H1 (cell line): ENCODE data around the gene DUSP12. TPM values are rescaled to one million over a fixed set of nuclear protein-coding genes. Genes with fewer than 3 reads are reported as not detected.

Source experiments
- BACH1 ChIP-seq: IDR thresholded peaks from 2 replicates; pipeline ENCODE4 v1.6.1; 2012; ENCODE audit warnings: low read length, improper control_type of control experiment
- BRCA1 ChIP-seq: IDR thresholded peaks from 2 replicates; pipeline ENCODE4 v1.6.1; 2012; ENCODE audit warnings: low read depth, low read length, improper control_type of control experiment
- CEBPB ChIP-seq: IDR thresholded peaks from 2 replicates; pipeline ENCODE4 v1.6.1; 2012; ENCODE audit warnings: low read depth, low read length
- CHD1 ChIP-seq: IDR thresholded peaks from 2 replicates; pipeline ENCODE4 v1.6.1; 2012; ENCODE audit warnings: low read depth, low read length, improper control_type of control experiment
- JUN ChIP-seq: IDR thresholded peaks from 2 replicates; pipeline ENCODE4 v1.6.1; 2011; ENCODE audit warnings: low read depth, mild to moderate bottlenecking, improper control_type of control experiment, low read length
- PHF8 ChIP-seq: fragments of 200-600 bp; sonication (generic); conservative IDR thresholded peaks from 2 replicates; pipeline ENCODE4 v1.7.1; 2012; ENCODE audit warnings: low read depth, mild to moderate bottlenecking, inconsistent platforms, low read length, moderate library complexity
- RFX5 ChIP-seq: IDR thresholded peaks from 2 replicates; pipeline ENCODE4 v1.6.1; 2011; ENCODE audit warnings: low read depth, low read length, improper control_type of control experiment, borderline replicate concordance
- RNF2 ChIP-seq: fragments of 200-900, 300-1000 bp; sonication (generic); IDR thresholded peaks from 2 replicates; pipeline ENCODE4 v1.7.1; 2016; ENCODE audit warnings: borderline replicate concordance, low read depth, mild to moderate bottlenecking, antibody characterized with exemption, low read length; ENCODE audit not compliant: poor library complexity, severe bottlenecking; ENCODE audit errors: missing control alignments
- SIN3A ChIP-seq, 2 experiments: IDR thresholded peaks in 1 of 2; conservative IDR thresholded peaks in 1 of 2; 2 replicates each; pipeline ENCODE4 v1.6.1; 2011 to 2012; ENCODE audit warnings: low read length in 2 of 2, improper control_type of control experiment in 1 of 2, low read depth in 1 of 2, mild to moderate bottlenecking in 1 of 2
- SUZ12 ChIP-seq: fragments of 200-600 bp; sonication (generic); IDR thresholded peaks from 2 replicates; pipeline ENCODE4 v1.6.1; 2012; ENCODE audit warnings: mild to moderate bottlenecking, inconsistent platforms, low read length, moderate library complexity, mixed read lengths
- TBP ChIP-seq: IDR thresholded peaks from 2 replicates; pipeline ENCODE4 v1.6.1; 2011; ENCODE audit warnings: low read depth, low read length, improper control_type of control experiment
- polyA plus RNA-seq, 7 experiments: library from polyadenylated mRNA; depleted of rRNA in 3 of 7; stranded (reverse) in 5 of 7; unstranded in 2 of 7; fragments of >200 nt in 5 of 7; fragments of 200-250 nt in 2 of 7; gene quantifications; 1 replicate in 5 of 7; 2 replicates in 1 of 7; 4 replicates in 1 of 7; pipeline versions ENCODE4 v1.2.1 to v1.2.3, GENCODE V29; 2011 to 2013; ENCODE audit warnings: missing spikeins in 2 of 7, mixed read lengths in 2 of 7
- total RNA-seq: library from RNA; stranded (reverse); fragmentation: NEBNext Ultra II Directional; extraction: Animal tissue kit (Norgen Biotek cat#: 25700); gene quantifications from 2 replicates; pipeline ENCODE4 v1.2.1, GENCODE V29; 2021
- TF ChIP-seq, protein P1 (sequence below): fragments of 300-600 bp; sonication (generic); IDR thresholded peaks from 2 replicates; pipeline ENCODE4 v1.7.1; 2012; ENCODE audit warnings: low read length, moderate library complexity, mild to moderate bottlenecking, inconsistent platforms; ENCODE audit not compliant: insufficient replicate concordance

DUSP12 gene
- total and polyA plus RNA-seq, 2 of the 8 experiments (the other 6 are each of a cell fraction or from before 2014, with no cell fraction given) = 27.6 to 33.9 TPM

GRCh38 chr1:161778522-161778921 is 28.9 kb downstream of the DUSP12 start (continued):
- TF ChIP-seq, protein P1, sequence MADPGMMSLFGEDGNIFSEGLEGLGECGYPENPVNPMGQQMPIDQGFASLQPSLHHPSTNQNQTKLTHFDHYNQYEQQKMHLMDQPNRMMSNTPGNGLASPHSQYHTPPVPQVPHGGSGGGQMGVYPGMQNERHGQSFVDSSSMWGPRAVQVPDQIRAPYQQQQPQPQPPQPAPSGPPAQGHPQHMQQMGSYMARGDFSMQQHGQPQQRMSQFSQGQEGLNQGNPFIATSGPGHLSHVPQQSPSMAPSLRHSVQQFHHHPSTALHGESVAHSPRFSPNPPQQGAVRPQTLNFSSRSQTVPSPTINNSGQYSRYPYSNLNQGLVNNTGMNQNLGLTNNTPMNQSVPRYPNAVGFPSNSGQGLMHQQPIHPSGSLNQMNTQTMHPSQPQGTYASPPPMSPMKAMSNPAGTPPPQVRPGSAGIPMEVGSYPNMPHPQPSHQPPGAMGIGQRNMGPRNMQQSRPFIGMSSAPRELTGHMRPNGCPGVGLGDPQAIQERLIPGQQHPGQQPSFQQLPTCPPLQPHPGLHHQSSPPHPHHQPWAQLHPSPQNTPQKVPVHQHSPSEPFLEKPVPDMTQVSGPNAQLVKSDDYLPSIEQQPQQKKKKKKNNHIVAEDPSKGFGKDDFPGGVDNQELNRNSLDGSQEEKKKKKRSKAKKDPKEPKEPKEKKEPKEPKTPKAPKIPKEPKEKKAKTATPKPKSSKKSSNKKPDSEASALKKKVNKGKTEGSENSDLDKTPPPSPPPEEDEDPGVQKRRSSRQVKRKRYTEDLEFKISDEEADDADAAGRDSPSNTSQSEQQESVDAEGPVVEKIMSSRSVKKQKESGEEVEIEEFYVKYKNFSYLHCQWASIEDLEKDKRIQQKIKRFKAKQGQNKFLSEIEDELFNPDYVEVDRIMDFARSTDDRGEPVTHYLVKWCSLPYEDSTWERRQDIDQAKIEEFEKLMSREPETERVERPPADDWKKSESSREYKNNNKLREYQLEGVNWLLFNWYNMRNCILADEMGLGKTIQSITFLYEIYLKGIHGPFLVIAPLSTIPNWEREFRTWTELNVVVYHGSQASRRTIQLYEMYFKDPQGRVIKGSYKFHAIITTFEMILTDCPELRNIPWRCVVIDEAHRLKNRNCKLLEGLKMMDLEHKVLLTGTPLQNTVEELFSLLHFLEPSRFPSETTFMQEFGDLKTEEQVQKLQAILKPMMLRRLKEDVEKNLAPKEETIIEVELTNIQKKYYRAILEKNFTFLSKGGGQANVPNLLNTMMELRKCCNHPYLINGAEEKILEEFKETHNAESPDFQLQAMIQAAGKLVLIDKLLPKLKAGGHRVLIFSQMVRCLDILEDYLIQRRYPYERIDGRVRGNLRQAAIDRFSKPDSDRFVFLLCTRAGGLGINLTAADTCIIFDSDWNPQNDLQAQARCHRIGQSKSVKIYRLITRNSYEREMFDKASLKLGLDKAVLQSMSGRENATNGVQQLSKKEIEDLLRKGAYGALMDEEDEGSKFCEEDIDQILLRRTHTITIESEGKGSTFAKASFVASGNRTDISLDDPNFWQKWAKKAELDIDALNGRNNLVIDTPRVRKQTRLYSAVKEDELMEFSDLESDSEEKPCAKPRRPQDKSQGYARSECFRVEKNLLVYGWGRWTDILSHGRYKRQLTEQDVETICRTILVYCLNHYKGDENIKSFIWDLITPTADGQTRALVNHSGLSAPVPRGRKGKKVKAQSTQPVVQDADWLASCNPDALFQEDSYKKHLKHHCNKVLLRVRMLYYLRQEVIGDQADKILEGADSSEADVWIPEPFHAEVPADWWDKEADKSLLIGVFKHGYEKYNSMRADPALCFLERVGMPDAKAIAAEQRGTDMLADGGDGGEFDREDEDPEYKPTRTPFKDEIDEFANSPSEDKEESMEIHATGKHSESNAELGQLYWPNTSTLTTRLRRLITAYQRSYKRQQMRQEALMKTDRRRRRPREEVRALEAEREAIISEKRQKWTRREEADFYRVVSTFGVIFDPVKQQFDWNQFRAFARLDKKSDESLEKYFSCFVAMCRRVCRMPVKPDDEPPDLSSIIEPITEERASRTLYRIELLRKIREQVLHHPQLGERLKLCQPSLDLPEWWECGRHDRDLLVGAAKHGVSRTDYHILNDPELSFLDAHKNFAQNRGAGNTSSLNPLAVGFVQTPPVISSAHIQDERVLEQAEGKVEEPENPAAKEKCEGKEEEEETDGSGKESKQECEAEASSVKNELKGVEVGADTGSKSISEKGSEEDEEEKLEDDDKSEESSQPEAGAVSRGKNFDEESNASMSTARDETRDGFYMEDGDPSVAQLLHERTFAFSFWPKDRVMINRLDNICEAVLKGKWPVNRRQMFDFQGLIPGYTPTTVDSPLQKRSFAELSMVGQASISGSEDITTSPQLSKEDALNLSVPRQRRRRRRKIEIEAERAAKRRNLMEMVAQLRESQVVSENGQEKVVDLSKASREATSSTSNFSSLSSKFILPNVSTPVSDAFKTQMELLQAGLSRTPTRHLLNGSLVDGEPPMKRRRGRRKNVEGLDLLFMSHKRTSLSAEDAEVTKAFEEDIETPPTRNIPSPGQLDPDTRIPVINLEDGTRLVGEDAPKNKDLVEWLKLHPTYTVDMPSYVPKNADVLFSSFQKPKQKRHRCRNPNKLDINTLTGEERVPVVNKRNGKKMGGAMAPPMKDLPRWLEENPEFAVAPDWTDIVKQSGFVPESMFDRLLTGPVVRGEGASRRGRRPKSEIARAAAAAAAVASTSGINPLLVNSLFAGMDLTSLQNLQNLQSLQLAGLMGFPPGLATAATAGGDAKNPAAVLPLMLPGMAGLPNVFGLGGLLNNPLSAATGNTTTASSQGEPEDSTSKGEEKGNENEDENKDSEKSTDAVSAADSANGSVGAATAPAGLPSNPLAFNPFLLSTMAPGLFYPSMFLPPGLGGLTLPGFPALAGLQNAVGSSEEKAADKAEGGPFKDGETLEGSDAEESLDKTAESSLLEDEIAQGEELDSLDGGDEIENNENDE = no peak
- TF ChIP-seq CHD1 (no peak), SUZ12 (no peak), RFX5 (no peak), PHF8 (no peak), RNF2 (no peak), JUN (no peak), BACH1 (no peak), CEBPB (no peak), SIN3A (conservative IDR thresholded peaks at IDR 0.05 in 1 of 2, IDR thresholded peaks at IDR 0.05 in 1 of 2; ENCODE audit: low read depth in 1 of 2, low read length in 2 of 2) (no peak), TBP (no peak), BRCA1 (no peak)
